ENCODE data around the gene PFKFB1. TPM values are rescaled to one million over a fixed set of nuclear protein-coding genes. Genes with fewer than 3 reads are reported as not detected.

The PFKFB1 gene
- total RNA-seq, 1 experiment from 2014 or later = 0.55 TPM

DNA sequence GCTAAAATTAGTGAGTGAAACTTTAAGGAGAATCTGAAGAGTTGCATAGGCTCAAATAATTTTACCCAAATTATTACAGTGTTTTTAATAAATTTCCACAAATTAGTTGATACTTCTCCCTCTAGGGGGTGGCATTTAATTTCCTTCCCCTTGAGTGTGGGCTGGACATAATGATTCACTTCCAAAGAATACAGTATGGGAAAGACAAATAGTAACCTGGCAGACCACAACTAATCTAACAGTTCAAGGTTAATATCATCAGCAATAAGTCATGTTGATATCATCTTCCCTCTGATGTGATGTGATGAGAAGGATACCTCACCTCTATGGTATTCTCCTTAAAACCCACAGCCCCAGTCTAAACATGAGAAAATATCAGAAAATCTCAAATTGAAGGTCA lies 15.5 kb downstream of the PFKFB1 start:
- no peaks in the 10 kb centered on the region for H3K79me1 ChIP-seq (ENCODE audit: insufficient read depth, low read depth, low read length, poor library complexity, severe bottlenecking)
- H3K4me1 ChIP-seq (ENCODE audit: insufficient read depth, low read length) = no peaks in the 10 kb centered on the region
- H3K79me2 ChIP-seq (ENCODE audit: insufficient read depth, low read length) = no peaks in the 10 kb centered on the region
- H3K14ac ChIP-seq (ENCODE audit: insufficient read depth, low read length) = no peak overlapping the region
- H3K27me3 Mint-ChIP-seq (ENCODE audit: low read depth) = peaks cover 3% of the 10 kb centered on the region
- H3T11ph ChIP-seq (ENCODE audit: low read length) = no peak overlapping the region
- H3K27me3 ChIP-seq (ENCODE audit: insufficient read depth, low read length) = no peaks in the 10 kb centered on the region
- no peak overlapping the region for H2BK15ac ChIP-seq (ENCODE audit: low read depth, low read length)
- H3K56ac ChIP-seq (ENCODE audit: insufficient read length, low read depth, low read length) = no peak overlapping the region
- no peak overlapping the region for H4K8ac ChIP-seq (replicated peaks; ENCODE audit: insufficient read length, low read depth, low read length)
- no peak overlapping the region for H2AFZ ChIP-seq (ENCODE audit: low read length)
- H2BK5ac ChIP-seq (ENCODE audit: insufficient read length, low read length) = no peak overlapping the region
- H2BK12ac ChIP-seq (ENCODE audit: insufficient read length, low read depth, low read length) = no peak overlapping the region
- peaks cover 70 to 77% of the 10 kb centered on the region in 2 experiments for H3K9me3 Mint-ChIP-seq
- H4K5ac ChIP-seq (ENCODE audit: insufficient read length, low read depth, low read length) = no peak overlapping the region
- no peak overlapping the region for H2AK5ac ChIP-seq (ENCODE audit: insufficient read length, low read length)
- no peaks in the 10 kb centered on the region for H3K4me1 Mint-ChIP-seq
- no peak overlapping the region for H3K4me2 ChIP-seq (ENCODE audit: insufficient read depth, insufficient read length, low read length)
- no peak overlapping the region for H2BK120ac ChIP-seq (ENCODE audit: low read depth, low read length, poor library complexity, severe bottlenecking)
- no peak overlapping the region for H3K23ac ChIP-seq (ENCODE audit: insufficient read length, low read depth, low read length)
- H3K4ac ChIP-seq (ENCODE audit: low read depth, low read length) = no peak overlapping the region
- H2BK20ac ChIP-seq (ENCODE audit: low read depth, low read length, poor library complexity, severe bottlenecking) = no peak overlapping the region
- no peak overlapping the region for H3K4me3 Mint-ChIP-seq
- TF ChIP-seq, protein P1, sequence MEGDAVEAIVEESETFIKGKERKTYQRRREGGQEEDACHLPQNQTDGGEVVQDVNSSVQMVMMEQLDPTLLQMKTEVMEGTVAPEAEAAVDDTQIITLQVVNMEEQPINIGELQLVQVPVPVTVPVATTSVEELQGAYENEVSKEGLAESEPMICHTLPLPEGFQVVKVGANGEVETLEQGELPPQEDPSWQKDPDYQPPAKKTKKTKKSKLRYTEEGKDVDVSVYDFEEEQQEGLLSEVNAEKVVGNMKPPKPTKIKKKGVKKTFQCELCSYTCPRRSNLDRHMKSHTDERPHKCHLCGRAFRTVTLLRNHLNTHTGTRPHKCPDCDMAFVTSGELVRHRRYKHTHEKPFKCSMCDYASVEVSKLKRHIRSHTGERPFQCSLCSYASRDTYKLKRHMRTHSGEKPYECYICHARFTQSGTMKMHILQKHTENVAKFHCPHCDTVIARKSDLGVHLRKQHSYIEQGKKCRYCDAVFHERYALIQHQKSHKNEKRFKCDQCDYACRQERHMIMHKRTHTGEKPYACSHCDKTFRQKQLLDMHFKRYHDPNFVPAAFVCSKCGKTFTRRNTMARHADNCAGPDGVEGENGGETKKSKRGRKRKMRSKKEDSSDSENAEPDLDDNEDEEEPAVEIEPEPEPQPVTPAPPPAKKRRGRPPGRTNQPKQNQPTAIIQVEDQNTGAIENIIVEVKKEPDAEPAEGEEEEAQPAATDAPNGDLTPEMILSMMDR (conservative IDR thresholded peaks at IDR 0.05) = no peak
- no peak overlapping the region for H3K27ac Mint-ChIP-seq
- H4K91ac ChIP-seq (ENCODE audit: insufficient read length, low read depth, low read length) = no peak overlapping the region
- no peaks in the 10 kb centered on the region for H4K20me1 ChIP-seq (ENCODE audit: control insufficient read depth, insufficient read depth, insufficient read length)
- no peak overlapping the region for H3K18ac ChIP-seq (ENCODE audit: insufficient read length, low read depth, low read length)
- no peak overlapping the region for H3K27ac ChIP-seq (ENCODE audit: insufficient read length, low read depth, low read length)
- H3K23me2 ChIP-seq (ENCODE audit: insufficient read length, low read depth, low read length, poor library complexity, severe bottlenecking) = no peaks in the 10 kb centered on the region
- peaks cover 16% of the 10 kb centered on the region for H3K9me3 ChIP-seq (ENCODE audit: control insufficient read depth, low read depth, low read length)
- peaks cover 0 to 2% (median 0%) of the 10 kb centered on the region in 3 experiments; a peak in 1 of 7 replicates for H3K36me3 Mint-ChIP-seq (ENCODE audit: insufficient read depth in 1 of 3, low read depth in 3 of 3)
- DNase-seq = no peak
- H3K9ac ChIP-seq (ENCODE audit: extremely low read depth, insufficient read length, low read length) = no peak overlapping the region

All from H9 (cell line).